ENCODE results near the gene HOXC4.

Gene HOXC4

DNA sequence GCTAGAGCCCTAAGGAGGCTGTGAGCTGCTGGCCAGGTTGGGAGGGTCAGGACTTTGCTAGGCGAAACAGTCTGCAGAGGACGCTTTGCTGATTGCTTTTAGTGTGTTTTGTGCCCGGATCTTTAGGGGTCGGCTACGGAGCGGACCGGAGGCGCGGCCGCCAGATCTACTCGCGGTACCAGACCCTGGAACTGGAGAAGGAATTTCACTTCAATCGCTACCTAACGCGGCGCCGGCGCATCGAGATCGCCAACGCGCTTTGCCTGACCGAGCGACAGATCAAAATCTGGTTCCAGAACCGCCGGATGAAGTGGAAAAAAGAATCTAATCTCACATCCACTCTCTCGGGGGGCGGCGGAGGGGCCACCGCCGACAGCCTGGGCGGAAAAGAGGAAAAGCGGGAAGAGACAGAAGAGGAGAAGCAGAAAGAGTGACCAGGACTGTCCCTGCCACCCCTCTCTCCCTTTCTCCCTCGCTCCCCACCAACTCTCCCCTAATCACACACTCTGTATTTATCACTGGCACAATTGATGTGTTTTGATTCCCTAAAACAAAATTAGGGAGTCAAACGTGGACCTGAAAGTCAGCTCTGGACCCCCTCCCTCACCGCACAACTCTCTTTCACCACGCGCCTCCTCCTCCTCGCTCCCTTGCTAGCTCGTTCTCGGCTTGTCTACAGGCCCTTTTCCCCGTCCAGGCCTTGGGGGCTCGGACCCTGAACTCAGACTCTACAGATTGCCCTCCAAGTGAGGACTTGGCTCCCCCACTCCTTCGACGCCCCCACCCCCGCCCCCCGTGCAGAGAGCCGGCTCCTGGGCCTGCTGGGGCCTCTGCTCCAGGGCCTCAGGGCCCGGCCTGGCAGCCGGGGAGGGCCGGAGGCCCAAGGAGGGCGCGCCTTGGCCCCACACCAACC, 23.9 kb upstream of the HOXC4 start:
- DNase-seq, result no peak

GRCh38 chr12:54030442-54030801, 23.2 kb upstream of the HOXC4 start:
- DNase-seq, result no peak

GRCh38 chr12:54030889-54031471, 22.7 kb upstream of the HOXC4 start:
- no peak for DNase-seq

DNA sequence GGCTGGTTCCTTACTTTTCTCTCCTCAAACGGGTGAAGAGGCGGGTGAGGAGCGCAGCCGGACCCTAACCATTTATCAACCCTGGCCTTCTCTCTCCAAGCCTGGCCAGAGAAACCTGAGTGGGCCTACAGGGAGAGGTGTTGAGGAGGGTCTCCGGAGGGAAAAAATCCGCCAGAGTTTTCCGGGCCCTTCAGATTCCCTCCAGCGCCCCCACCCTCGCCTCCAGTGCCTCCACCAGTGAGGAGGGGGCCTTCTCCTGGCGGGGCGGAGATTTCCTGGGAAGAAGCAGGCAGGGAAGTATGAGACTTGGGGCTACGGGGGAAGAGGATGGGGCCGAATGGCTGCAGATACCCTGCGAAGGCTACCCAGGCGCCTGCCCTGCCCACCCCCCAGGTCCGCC, 22.2 kb upstream of the HOXC4 start:
- DNase-seq, result no peak

- DNase-seq, result no peak
Observed at GRCh38 chr12:54032086-54032619, 21.5 kb upstream of the HOXC4 start.

DNA sequence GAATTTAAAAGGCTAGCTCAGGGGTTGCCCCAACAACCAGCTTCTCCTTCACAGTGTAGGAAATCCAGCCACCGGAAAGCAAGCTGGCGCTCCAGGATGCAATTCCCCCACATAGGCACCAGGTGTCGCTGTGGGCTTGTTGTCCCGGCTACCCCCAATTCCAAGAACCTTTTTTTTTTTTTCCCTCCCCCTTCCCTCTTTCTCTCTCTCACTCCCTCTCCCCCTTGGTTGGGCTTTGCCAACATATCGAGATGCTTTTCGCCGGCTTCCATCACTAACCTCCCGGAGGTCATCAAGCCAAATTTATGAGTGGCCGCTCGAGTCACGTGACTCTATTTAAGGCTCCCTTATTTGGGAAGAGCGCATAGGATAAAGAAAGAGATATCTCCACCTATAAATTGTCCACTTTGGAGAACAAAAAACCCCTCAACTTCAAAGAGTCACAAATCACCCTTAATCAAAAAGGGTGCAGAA, 21.0 kb upstream of the HOXC4 start, which contains the start of gene HOXC5:
Gene HOXC5 (plus strand): TSS at position 424 of the 474 bp plus-strand sequence. CDS start 73 bp downstream, outside the sequence.
- peak; percentile 39 to 51 for DNase-seq

DNA sequence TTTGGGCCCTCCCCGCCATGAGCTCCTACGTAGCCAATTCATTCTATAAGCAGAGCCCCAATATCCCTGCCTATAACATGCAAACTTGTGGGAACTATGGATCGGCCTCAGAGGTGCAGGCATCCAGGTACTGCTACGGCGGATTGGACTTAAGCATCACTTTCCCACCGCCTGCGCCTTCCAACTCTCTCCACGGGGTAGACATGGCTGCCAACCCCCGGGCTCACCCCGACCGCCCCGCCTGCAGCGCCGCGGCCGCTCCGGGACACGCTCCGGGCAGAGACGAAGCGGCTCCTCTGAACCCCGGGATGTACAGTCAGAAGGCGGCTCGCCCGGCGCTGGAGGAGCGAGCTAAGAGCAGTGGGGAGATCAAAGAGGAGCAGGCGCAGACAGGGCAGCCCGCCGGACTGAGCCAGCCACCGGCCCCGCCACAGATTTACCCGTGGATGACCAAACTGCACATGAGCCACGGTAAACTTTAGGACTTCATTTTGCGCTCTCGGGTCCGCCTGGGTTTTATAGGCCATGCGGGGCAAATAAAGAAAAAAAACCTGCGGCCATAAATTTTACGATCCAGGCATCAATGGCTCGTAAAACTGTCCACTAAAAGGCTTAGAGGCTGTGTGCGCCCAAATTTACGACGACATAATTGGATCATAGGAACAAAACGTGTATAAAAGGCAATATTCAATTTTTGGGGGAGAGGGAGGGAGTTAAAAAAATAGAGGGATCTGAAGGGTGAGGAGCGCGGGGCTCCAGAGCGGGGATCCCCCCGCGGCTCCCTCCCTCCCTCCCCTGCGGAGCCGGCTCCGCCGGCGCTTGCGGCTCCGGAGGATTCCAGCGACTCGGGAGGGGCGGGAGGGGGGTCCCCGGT, 20.3 kb upstream of the HOXC4 start:
- DNase-seq, result no peak

DNA sequence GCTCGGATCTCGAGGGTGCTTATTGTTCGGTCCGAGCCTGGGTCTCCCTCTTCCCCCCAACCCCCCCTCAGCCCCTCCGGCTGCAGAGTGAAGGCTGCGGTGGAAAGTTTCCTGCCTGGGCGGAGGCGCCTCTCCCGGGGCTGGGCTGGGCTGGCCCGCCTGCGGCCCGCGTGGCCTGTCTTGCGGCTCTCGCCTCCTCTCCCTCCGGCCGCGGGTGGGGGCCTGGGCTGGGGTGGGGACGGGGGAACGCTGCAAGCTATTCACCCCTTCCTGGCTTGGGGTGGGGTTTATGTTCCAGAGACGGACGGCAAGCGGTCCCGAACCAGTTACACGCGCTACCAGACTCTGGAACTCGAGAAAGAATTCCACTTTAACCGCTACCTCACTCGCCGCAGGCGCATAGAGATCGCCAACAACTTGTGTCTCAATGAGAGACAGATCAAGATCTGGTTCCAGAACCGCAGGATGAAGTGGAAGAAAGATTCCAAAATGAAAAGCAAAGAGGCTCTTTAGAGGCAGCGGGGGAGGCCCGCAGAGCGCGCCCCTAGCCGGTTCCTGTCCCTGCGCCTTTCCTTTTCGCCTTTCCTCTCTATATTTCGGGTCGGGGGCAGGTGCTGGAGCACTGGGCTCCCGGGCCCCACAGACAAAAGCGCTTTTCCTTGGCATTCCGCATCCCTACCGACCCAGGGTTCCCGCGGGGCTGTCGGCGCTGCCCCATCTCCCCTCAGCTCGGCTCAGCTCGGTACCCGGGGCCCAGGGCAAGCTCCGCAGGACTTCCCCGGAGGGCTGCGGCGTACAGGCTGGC, 19.5 kb upstream of the HOXC4 start:
- DNase-seq, result no peak

- no peak for DNase-seq
Observed at GRCh38 chr12:54034785-54035310, 18.8 kb upstream of the HOXC4 start.

GRCh38 chr12:54035568-54036264, 17.9 kb upstream of the HOXC4 start:
- DNase-seq, result no peak

- DNase-seq, result no peak
Observed at GRCh38 chr12:54036620-54037359, 16.8 kb upstream of the HOXC4 start.

- DNase-seq, result no peak
Observed at GRCh38 chr12:54037360-54038283, 16.0 kb upstream of the HOXC4 start.

DNA sequence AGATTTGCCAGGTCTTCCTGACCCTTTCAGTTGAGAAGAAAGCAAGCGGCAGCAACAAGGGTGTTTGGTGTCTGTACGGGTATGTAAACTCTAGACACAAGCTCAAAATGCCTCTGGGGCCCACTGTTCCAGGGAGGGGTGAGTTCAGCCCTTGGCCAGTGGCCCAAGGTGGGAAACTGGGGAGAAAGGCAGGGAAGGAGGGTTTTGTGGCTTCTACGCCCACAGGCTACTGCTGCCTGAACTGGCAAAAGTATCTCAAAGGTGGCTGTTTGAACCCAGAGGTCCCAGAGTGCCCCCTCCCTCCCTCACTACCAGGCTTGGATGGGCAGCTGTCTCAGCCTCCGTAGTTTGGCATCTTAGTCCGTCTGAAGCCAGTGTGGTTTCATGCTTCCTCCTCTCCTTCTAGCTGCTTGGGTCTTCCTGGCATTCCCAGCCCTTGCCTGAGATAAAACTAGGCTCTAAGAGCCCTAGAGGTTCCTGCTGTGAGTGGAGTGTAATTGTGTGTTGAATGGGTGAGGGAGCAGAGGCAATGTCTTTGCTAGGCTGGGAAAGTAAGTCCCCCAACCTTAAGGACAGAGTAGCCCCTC, 15.3 kb upstream of the HOXC4 start:
- no peak for DNase-seq

DNA sequence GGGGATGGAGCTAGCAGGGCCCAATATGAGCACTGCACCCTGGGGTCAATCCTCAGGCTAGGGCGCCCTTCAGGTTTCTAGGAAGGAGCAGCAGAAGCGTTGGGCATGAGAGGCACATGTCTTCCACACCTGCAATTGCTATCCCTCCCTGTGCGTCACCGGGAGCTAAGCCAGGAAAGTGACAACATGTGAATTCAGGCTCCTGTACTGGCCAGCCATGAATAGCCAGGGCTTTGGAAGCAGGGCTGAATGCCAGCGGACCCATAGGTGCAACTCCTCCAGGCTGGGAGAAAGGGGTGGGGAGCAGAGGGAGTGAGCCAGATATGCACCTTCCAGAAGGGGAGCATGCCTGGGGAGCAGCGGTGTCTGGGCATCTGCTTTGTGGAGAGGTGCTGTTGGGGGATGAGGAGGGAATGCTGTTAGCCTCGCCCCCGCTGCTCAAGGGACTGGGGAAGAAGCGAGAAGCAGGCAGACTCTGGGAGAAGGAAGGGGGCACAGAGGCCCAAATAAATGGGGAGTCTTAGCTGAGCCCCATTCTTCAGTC, 14.7 kb upstream of the HOXC4 start:
- no peak for DNase-seq

GRCh38 chr12:54039417-54040147, 14.1 kb upstream of the HOXC4 start:
- no peak for DNase-seq

DNA sequence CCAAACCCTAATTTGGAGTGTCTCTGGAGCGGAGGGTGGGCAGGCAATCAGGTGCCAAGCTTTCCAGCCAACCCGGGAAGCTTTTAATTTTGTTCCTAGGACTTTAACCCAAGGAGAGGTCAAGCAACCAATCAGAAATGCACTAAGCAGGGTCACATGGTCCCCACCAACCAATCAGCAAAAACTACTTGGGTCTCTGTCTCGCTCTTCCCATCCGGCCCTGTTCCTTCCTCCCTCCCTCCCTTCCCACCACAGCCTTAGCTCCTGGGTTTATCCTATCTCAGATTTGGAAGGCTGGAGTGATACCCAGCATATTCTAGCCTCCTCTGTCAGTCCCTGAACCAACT, 13.5 kb upstream of the HOXC4 start:
- DNase-seq, result no peak

GRCh38 chr12:54040648-54041047, 13.0 kb upstream of the HOXC4 start:
- DNase-seq, result no peak

GRCh38 chr12:54041097-54041690, 12.4 kb upstream of the HOXC4 start:
- DNase-seq, result no peak
